Panc1 (cell line): Measurements from ENCODE around the gene SHISA9. TPM values are rescaled to one million over a fixed set of nuclear protein-coding genes. Genes with fewer than 3 reads are reported as not detected.

ENCODE experiments used
- ATAC-seq: fragments of 200-7000 bp; cut with Tn5 transposase; 2 replicates; pipeline ENCODE4 v1.9.1; 2020; ENCODE audit warnings: mild to moderate bottlenecking, moderate library complexity
- BruUV-seq: library from RNA; stranded (reverse); fragments of 400-500 nt; replicated peaks from 2 replicates; lab custom pipeline; 2021; lab: Mats Ljungman, UMichigan
- CTCF ChIA-PET: fragments of 300-600 bp; sonication (Branson Sonifier 250); formaldehyde crosslinking; loops from one replicate; lab custom pipeline; 2022; ENCODE audit warnings: antibody characterized with exemption; lab: Charles Lee
- POLR2A ChIA-PET: fragments of 300-600 bp; sonication (Branson Sonifier 250); formaldehyde crosslinking; loops from one replicate; lab custom pipeline; 2022; ENCODE audit warnings: antibody characterized with exemption; lab: Charles Lee
- DNase-seq: peaks from one replicate; pipeline ENCODE4 v3.0.0-alpha.2; 2010; ENCODE audit warnings: low read depth, low spot score
- H3K27ac ChIP-seq: 2 replicates; pipeline ENCODE4 v1.5.1; 2011; ENCODE audit warnings: mild to moderate bottlenecking, low read length, inconsistent platforms
- H3K27me3 ChIP-seq: fragments of 200-500 bp; sonication (Bioruptor generic); 2 replicates; pipeline ENCODE4 v1.6.0; 2014; ENCODE audit warnings: low read length, inconsistent platforms; ENCODE audit not compliant: control insufficient read depth, insufficient read depth
- H3K36me3 ChIP-seq: fragments of 200-500 bp; sonication (Bioruptor generic); 2 replicates; pipeline ENCODE4 v1.5.1; 2014; ENCODE audit warnings: inconsistent platforms, mild to moderate bottlenecking, low read length, moderate library complexity; ENCODE audit not compliant: control insufficient read depth, insufficient read depth
- H3K4me1 ChIP-seq: 2 replicates; pipeline ENCODE4 v1.5.1; 2011; ENCODE audit warnings: inconsistent platforms, mild to moderate bottlenecking, low read length, moderate library complexity; ENCODE audit not compliant: control insufficient read depth, insufficient read depth
- H3K4me3 ChIP-seq, 2 experiments: 2 replicates each; pipeline ENCODE4 v1.5.1; 2011 to 2012; ENCODE audit warnings: low read depth in 2 of 2, low read length in 2 of 2, mild to moderate bottlenecking in 2 of 2, inconsistent platforms in 1 of 2, moderate library complexity in 1 of 2
- H3K9me3 ChIP-seq: fragments of 200-500 bp; sonication (Bioruptor generic); 2 replicates; pipeline ENCODE4 v1.5.1; 2014; ENCODE audit warnings: low read depth, mild to moderate bottlenecking, inconsistent platforms, low read length, moderate library complexity; ENCODE audit not compliant: control insufficient read depth, insufficient read depth
- POLR2AphosphoS5 ChIP-seq: IDR thresholded peaks from 2 replicates; pipeline ENCODE4 v1.6.1; 2012; ENCODE audit warnings: mild to moderate bottlenecking, low read depth, low read length, moderate library complexity
- SIN3A ChIP-seq: IDR thresholded peaks from 2 replicates; pipeline ENCODE4 v1.6.1; 2012; ENCODE audit warnings: low read depth, mild to moderate bottlenecking, low read length, moderate library complexity, borderline replicate concordance; ENCODE audit not compliant: insufficient read depth
- TCF7L2 ChIP-seq: IDR thresholded peaks from 2 replicates; pipeline ENCODE4 v1.6.1; 2011; ENCODE audit warnings: mild to moderate bottlenecking, low read depth, low read length, inconsistent platforms
- in situ Hi-C: cut with HindIII; loops from 2 replicates; pipeline ENCODE4 v1.10.0; 2016; ENCODE audit warnings: low sequenced_read_pairs, low pct_unique_long_range_greater_than_20kb
- intact Hi-C: fragments of 100-400 bp; cut with micrococcal nuclease; formaldehyde crosslinking; loops from one replicate; pipeline ENCODE4 v1.10.0; 2022; ENCODE audit not compliant: unreplicated experiment
- total RNA-seq: library from RNA; stranded (reverse); gene quantifications from one replicate; pipeline ENCODE4 v1.2.1, GENCODE V29; 2021; ENCODE audit not compliant: unreplicated experiment
- TF ChIP-seq, protein P1 (sequence below), 2 experiments: IDR thresholded peaks; 2 replicates each; pipeline ENCODE4 v1.6.1; 2011 to 2012; ENCODE audit warnings: low read depth in 2 of 2, control low read depth in 1 of 2, low read length in 1 of 2, mild to moderate bottlenecking in 1 of 2, moderate library complexity in 1 of 2; ENCODE audit not compliant: insufficient read depth in 1 of 2
- TF ChIP-seq, protein P2 (sequence below): fragments of 450-650 bp; IDR thresholded peaks from 2 replicates; pipeline ENCODE4 v1.5.1; 2017; ENCODE audit warnings: mild to moderate bottlenecking

Gene SHISA9
- total RNA-seq, 1 experiment from 2014 or later: 0.10 TPM

DNA sequence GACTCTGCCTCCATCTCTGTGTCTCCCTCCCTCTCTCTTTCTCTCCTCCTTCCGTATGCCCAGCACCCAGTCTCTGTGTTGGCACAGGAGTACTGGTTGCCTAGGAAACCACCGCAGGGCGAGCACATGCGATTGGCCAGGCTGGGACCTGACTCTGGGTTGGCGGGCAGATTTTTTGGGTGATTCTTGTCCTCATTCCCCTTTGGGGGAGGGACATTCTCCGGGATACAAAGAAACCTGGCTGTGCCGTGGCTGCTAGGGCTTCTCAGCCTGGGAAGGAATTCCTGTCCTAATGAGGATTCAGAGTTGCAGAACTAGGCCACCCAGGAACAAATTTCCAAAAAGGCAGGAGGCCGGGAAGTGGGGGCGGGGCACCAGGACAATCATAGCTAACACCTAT lies 168.9 kb downstream of the SHISA9 start:
- no peaks in the 10 kb centered on the region for H3K27me3 ChIP-seq
- POLR2A ChIA-PET: no interaction called here
- TF ChIP-seq SIN3A (no peak), TCF7L2 (no peak)
- TF ChIP-seq, protein P1, sequence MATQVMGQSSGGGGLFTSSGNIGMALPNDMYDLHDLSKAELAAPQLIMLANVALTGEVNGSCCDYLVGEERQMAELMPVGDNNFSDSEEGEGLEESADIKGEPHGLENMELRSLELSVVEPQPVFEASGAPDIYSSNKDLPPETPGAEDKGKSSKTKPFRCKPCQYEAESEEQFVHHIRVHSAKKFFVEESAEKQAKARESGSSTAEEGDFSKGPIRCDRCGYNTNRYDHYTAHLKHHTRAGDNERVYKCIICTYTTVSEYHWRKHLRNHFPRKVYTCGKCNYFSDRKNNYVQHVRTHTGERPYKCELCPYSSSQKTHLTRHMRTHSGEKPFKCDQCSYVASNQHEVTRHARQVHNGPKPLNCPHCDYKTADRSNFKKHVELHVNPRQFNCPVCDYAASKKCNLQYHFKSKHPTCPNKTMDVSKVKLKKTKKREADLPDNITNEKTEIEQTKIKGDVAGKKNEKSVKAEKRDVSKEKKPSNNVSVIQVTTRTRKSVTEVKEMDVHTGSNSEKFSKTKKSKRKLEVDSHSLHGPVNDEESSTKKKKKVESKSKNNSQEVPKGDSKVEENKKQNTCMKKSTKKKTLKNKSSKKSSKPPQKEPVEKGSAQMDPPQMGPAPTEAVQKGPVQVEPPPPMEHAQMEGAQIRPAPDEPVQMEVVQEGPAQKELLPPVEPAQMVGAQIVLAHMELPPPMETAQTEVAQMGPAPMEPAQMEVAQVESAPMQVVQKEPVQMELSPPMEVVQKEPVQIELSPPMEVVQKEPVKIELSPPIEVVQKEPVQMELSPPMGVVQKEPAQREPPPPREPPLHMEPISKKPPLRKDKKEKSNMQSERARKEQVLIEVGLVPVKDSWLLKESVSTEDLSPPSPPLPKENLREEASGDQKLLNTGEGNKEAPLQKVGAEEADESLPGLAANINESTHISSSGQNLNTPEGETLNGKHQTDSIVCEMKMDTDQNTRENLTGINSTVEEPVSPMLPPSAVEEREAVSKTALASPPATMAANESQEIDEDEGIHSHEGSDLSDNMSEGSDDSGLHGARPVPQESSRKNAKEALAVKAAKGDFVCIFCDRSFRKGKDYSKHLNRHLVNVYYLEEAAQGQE (IDR thresholded peaks at IDR 0.05; ENCODE audit: insufficient read depth in 1 of 2, low read depth in 2 of 2, low read length in 1 of 2): no peak
- TF ChIP-seq, protein P2, sequence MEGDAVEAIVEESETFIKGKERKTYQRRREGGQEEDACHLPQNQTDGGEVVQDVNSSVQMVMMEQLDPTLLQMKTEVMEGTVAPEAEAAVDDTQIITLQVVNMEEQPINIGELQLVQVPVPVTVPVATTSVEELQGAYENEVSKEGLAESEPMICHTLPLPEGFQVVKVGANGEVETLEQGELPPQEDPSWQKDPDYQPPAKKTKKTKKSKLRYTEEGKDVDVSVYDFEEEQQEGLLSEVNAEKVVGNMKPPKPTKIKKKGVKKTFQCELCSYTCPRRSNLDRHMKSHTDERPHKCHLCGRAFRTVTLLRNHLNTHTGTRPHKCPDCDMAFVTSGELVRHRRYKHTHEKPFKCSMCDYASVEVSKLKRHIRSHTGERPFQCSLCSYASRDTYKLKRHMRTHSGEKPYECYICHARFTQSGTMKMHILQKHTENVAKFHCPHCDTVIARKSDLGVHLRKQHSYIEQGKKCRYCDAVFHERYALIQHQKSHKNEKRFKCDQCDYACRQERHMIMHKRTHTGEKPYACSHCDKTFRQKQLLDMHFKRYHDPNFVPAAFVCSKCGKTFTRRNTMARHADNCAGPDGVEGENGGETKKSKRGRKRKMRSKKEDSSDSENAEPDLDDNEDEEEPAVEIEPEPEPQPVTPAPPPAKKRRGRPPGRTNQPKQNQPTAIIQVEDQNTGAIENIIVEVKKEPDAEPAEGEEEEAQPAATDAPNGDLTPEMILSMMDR: no peak
- peaks cover 3% of the 10 kb centered on the region; the same call in 1 of the 2 replicates for H3K9me3 ChIP-seq
- intact Hi-C loops (no loop called here), in situ Hi-C loops (no loop called here)
- CTCF ChIA-PET: no interaction called here
- ATAC-seq (no peak), DNase-seq (no peak)
- H3K4me1 ChIP-seq: no peaks in the 10 kb centered on the region
- no peaks in the 10 kb centered on the region for H3K36me3 ChIP-seq
- no peak overlapping the region for H3K27ac ChIP-seq
- no TSS peak for BruUV-seq
- H3K4me3 ChIP-seq: no peak overlapping the region

DNA sequence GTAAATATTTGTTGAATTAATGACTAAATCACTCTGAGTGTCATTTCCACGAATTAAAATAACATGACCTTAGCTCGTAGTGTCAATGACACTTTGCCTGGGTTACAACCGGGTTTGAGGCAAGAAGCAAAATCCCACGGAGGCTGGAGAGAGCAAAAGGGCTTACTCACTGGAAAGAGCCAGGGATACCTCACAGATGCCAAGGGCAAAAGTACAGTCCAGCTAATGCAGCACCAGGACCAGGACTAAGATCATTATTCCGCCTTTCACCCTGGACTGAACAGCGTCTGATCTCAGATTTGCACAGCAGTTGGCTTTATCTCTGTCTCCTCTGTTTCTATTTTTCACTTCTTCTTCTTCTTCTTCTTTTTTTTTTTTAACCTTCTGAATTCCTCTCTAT lies 175.5 kb downstream of the SHISA9 start:
- H3K4me3 ChIP-seq: no peak overlapping the region
- H3K27ac ChIP-seq: no peak overlapping the region
- ChIA-PET POLR2A (no interaction called here), CTCF (interaction anchor here (0.7 kb wide), 1 partner anchor 843 kb away, joined by 3 read pairs; the partner anchor contains the start of gene ERCC4)
- H3K9me3 ChIP-seq: no peaks in the 10 kb centered on the region
- H3K4me1 ChIP-seq: no peaks in the 10 kb centered on the region
- ATAC-seq (no peak), DNase-seq (no peak)
- no peak for TF ChIP-seq TCF7L2
- no peak for TF ChIP-seq SIN3A
- TF ChIP-seq, protein P2: no peak
- TF ChIP-seq, protein P1 (IDR thresholded peaks at IDR 0.05; ENCODE audit: insufficient read depth in 1 of 2, low read depth in 2 of 2, low read length in 1 of 2): no peak
- no peak for TF ChIP-seq POLR2AphosphoS5
- in situ Hi-C loops: no loop called here
- no peaks in the 10 kb centered on the region for H3K27me3 ChIP-seq
- intact Hi-C loops: no loop called here
- no TSS peak for BruUV-seq
- no peaks in the 10 kb centered on the region for H3K36me3 ChIP-seq
